GM19193 (cell line): ENCODE data around the gene MED20.

ENCODE experiments used
- POLR2A ChIP-seq: IDR thresholded peaks from 4 replicates; pipeline ENCODE4 v1.6.1; 2011; ENCODE audit not compliant: insufficient read depth, insufficient read length; ENCODE audit errors: extremely low read depth

The MED20 gene

DNA sequence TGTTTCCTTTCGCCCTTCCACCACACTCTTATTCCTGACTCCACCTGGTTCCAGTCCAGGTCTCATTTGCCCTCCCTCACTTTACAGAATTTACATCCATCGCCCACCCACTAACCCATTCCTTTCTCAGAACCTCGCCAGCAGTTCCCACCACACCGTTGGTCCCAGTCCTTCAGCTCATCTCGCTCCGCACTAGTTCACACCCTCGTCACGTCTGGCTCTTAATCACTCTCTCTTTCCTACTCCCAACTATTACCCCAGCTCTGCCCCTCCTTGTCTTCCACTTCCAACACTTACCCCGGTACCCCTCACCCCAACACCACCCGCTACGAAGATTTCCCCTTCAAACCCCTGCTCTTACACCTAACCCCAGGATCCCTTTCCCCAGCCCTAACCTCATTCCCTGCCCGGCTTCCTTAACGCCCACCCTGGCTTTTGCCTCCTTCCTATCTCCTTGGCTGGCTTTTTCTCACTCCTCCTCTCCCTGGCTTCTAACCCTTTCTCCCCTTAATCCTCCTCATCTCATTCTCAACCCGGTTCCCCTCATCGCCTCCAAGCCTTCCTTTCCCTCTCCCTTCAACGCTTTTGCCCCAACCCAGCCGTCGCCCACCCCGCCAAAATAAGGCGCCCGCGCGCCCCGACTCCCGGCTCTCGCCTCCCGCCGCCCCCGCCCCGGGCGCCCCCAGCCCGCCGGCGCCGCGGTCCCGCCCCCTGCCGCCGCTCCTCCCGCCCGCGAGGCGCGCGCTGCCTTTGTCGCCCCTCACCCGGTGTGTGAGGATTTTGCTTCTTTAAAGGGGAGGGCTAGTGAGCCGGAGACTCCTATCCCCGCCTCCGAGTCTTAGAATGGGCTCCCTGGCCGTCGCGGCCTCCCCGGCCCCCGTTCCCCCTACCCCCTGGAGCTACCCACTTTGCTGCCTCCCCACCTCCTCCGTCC lies 26.3 kb downstream of the MED20 start:
- TF ChIP-seq POLR2A = no peak

DNA sequence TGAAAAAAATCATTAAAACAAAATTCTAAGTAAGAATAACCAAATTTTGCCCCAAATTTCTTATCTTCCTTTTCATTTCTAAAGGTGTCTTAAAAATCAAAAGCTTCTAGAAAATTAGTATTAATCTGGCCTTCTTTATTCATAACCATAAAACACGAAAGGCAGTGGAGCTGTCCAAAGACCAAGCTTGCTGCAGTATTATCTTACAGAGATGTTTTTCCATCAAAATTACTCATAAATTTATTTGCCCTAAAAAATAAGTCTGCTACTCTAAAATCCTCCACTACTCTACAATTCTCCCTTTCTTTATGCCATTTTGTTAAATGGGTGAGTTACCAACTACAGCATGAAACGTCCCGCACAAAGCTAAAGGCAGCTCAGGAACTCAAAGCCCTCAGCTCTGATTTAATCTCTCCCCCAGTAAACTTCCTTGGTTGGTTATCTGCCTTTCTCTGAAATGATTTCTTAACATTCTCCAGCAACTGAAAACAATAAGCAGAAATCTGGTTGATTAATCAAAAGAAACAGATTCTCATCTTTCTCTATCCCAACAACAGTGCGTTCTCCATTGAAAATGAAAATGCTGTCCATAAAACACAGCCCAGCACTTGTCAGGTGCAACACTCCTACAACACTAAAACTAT lies 27.9 kb downstream of the MED20 start:
- no peak for TF ChIP-seq POLR2A

DNA sequence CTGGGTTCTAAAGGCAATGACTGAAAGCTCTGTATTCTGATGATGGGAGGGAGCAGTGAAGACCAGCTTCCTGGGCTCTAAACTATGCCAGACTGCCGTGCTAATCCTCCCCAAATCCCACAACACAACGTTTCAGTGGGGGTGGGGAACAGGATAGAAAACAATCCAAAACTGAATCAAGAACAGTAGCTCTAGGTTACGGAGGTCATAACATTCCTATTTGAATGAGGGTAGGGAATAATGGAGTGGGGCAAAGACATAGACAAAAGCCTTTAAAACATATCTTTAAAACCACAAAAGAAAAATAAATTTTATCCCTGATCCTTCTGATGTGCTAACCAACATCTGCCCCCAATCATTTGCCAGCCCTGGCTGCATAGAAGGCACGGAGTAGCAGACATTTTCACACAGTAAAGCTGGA lies 33.6 kb downstream of the MED20 start:
- TF ChIP-seq POLR2A = no peak

DNA sequence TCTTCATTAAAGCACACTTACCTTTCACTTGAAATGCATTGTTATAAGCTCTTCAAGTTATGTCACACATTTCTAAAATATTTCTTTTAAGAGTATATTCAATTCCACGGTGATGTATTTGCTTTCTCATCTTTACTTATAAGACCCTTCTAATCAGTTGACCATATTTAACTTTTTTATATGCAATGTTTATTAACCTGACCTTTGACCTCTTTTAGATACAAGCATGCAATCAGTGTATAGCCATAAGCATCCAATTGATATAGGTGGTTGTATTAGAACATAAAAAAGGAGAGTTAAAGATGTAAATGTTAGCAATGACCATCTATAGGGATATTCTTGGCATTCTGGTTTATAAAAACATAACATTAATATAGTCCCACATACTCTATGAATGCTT lies 35.0 kb downstream of the MED20 start:
- no peak for TF ChIP-seq POLR2A

DNA sequence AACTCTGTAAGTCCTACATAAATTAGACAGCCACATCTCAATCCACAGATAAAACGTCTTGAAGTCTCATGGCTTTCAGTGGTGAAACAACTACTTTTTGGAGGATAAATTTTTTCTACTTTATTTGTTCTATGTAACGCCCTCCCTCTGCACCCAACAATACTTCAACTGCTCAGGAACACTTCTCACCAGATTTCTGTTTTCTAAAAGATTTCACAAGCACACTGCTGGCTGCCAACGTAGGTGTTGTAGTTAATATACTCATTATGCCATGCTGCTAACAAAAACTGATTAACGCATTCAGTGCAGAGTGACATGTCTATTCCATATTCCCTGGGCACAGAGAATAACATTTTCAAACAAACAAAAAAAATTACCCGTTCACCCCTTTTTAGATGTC lies 36.0 kb downstream of the MED20 start:
- TF ChIP-seq POLR2A = no peak

DNA sequence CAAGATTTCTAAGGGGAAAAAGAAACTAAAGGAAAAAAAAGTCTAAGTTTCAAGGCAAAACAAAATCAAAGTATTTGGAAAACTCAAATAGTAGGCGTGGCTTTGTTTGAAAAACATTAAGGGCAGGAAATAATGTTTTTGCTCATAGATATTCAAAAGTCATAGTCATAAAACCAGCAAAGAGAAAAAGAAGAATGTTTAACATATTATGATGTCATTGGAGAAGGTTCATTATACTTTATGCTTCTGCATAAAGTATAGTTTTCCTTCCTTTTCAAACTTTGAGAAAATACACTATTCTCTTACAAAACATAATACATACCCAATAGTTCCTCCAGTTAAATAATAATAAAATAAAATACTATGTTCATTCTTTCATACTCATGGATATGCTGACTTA lies 39.4 kb downstream of the MED20 start:
- TF ChIP-seq POLR2A = no peak

DNA sequence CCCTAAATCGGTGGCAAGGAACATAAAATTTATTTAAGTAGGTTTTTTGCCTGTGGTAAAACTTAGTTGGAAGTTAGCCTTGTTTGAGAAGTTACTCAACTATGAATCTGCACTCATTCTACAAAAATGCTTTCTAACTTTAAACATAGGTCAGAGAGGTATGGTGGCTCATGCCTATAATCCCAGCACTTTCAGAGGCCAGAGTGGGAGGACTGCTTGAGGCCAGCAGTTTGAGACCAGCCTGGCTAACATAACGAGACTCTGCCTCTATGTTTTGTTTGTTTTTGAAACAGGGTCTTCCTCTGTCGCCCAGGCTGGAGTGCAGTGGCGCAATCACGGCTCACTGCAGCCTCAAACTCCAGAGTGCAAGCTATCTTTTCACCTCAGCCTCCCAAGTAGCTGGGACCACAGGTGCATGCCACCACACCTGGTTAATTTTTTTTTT lies 42.0 kb downstream of the MED20 start:
- TF ChIP-seq POLR2A = no peak

DNA sequence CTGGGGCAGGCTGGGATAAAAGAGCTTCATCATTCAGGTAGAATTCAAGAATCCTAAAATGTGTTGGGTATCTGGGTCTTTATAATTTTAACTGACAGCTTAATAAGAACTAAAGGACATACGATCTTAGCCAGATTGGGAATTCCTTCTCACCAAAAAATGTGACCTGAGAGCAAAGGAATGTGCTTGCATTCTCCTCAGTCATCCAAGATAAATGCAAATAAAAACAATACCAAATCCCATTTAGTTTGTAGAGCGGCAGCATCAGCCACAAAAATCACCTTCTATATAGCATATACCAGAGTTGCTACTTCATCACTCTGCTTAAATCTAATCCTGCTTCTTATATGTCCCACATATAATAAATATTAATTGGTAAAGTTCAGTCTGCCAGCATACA lies 42.7 kb downstream of the MED20 start:
- no peak for TF ChIP-seq POLR2A

DNA sequence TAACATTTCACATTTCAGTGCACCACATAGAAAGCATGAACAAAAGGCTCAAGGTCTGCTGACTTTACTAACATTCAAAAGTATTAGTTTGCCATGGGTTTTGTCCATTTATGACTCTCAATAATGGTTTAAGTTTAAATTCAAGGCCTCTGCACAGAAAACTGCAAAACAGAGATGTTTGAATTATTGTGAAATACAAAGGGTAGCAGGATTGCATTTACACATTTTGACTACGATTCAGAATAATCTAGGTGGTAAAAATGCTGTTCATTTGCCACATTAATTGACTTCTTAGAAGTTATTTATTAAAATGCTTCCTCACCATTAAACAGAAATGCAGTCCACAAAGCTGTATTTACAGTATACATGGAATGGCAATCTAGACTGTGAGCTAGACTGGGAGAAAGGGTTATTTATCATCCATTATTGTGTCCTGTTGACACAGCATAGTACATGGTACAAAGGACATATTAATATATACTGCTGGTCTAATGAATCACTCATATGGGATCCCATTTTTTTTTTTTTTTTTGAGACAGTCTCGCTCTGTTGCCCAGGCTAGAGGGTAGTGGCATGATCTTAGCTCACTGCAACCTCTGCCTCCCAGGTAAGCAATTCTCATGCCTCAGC lies 43.8 kb downstream of the MED20 start:
- TF ChIP-seq POLR2A = no peak

DNA sequence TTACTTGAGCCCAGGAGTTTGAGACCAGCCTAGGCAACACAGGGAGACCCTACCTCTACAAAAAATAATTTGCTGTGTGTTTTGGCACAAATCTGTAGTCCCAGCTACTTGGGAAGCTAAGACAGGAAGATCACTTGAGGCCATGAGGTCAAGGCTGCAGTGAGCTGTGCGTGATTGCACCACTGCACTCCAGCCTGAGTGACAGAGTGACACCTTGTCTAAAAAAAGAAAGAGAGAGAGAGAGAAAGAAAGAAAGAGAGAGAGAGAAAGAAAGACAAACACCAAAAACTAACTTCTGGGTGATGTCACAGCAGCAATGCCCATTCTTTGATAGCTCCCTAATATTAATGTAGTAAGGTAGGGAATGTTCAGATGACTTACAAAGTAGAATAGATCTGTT lies 46.2 kb downstream of the MED20 start:
- no peak for TF ChIP-seq POLR2A

DNA sequence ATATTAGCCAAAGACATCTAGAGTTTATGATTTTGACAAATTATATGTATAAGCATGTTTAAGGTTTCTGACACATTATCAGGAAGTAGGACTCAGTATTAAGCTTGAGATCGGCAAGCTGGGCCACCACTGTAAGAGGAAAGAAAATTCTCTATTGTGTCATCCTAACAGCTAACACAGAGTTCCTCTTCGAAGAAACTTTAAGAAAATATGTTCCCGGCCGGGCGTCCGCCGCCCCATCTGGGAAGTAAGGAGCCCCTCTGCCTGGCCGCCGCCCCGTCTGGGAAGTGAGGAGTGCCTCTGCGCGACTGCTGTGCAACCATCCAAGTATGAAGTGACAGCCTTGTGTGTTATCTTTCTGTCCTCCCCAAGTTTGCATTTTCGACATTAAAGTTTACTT lies 48.8 kb downstream of the MED20 start:
- TF ChIP-seq POLR2A = no peak

DNA sequence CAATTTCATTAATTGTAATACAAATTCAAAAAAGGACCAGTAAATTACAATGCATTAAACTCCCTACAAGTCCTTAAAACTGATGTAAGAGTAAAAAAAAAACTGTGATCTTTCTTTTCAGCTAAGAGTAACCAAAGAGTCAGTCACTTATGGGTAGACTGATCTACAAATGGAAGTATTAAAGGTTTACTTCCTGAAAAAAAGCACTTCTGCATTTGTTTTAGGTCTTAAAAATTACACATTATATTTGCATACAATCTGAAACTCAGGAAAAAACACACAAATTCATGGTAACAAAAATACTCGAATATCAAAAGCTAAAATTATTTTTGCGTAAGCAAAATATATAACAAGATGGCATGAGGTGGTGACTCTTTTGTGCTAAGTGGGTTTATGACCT lies 49.2 kb downstream of the MED20 start:
- TF ChIP-seq POLR2A = no peak

DNA sequence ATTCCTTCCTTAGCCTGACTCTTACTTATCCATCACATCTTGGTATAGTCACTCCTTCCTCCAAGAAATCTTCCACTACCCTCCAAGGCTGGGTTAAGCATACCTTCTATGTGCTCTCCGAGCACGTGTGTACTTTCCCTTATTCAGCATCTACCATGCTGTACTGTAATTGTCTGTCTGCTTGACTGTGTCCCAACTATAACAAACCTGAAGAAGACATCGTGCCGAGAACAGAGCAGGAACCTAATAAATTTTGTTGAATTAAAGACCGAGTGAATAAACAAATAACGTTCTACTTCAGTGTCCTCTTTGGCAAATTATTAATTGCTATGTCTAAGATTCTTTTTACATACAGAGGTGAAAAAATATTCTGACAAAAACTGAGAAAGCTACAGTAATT lies 61.6 kb downstream of the MED20 start:
- TF ChIP-seq POLR2A = no peak

DNA sequence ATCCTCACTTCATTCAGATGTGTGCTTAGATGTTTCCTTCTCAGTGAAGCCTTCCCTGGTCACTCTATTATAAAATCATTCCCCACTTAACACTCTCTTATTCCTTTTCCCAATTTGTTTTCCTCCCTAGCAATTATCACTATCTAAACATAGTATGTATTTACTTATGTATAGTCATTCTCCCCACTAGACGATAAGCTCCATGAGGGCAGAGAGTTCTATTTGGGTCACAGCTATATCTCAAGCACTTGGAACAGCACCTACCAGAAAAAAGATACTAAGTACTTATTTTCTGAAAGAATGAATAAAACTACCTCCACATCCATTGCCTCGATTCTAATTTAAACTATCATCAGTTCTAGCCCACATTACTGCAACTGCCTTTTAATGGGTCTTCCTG lies 62.2 kb downstream of the MED20 start:
- TF ChIP-seq POLR2A = no peak
